ACC112 (cell line): ENCODE measurements around the gene GPC6.
A peak's percentile ranks its signal among the peaks of the same experiment; 100 is the strongest.

Source experiments
- H2AFZ ChIP-seq: fragments of 200-600 bp; sonication (generic); one replicate; pipeline ENCODE4 v1.6.0; 2017; ENCODE audit warnings: antibody characterized with exemption, low read length; ENCODE audit not compliant: unreplicated experiment
- H3K27ac ChIP-seq: fragments of 200-600 bp; sonication (generic); 2 replicates; pipeline ENCODE4 v1.5.1; 2014; ENCODE audit warnings: low read depth, mild to moderate bottlenecking, antibody characterized with exemption, low read length, moderate library complexity
- H3K27me3 ChIP-seq: fragments of 200-600 bp; sonication (generic); 2 replicates; pipeline ENCODE4 v1.6.1; 2014; ENCODE audit warnings: mild to moderate bottlenecking, antibody characterized with exemption, low read length, moderate library complexity, mixed read lengths; ENCODE audit not compliant: insufficient read depth
- H3K36me3 ChIP-seq: fragments of 200-600 bp; sonication (generic); 2 replicates; pipeline ENCODE4 v1.6.1; 2016; ENCODE audit warnings: mild to moderate bottlenecking, antibody characterized with exemption, low read length, moderate library complexity, mixed read lengths; ENCODE audit not compliant: insufficient read depth
- H3K4me1 ChIP-seq: fragments of 200-600 bp; sonication (generic); one replicate; pipeline ENCODE4 v1.6.1; 2016; ENCODE audit warnings: low read length, mixed read lengths; ENCODE audit not compliant: insufficient read depth, unreplicated experiment, control insufficient read depth
- H3K4me3 ChIP-seq: fragments of 200-600 bp; sonication (generic); 2 replicates; pipeline ENCODE4 v1.5.1; 2014; ENCODE audit warnings: mild to moderate bottlenecking, low read depth, low read length
- H3K79me2 ChIP-seq: fragments of 200-600 bp; sonication (generic); one replicate; pipeline ENCODE4 v1.6.0; 2016; ENCODE audit warnings: low read length; ENCODE audit not compliant: control insufficient read depth, unreplicated experiment, insufficient read depth

Gene GPC6

DNA sequence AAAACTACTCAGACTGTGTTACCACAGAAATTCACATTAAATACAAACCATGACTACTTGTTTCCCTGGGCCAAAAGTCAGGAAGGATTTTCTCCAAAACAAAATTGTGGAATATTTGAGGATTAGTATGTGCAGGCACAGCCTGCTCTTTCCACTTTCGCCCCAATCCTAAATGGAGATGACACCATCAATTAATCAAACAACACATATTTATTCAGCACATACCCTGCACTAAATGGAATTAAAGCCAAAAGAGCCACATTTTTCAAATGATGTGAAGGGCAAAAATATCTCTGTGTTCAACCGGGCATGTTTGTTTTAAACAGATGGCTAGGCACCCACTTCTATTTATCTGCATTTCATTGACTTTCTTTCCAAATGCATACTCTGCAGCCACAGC is 729.8 kb downstream of the GPC6 start:
- no peak overlapping the region for H3K4me3 ChIP-seq
- H2AFZ ChIP-seq: no peak overlapping the region
- no peaks in the 10 kb centered on the region for H3K36me3 ChIP-seq
- H3K79me2 ChIP-seq: no peaks in the 10 kb centered on the region
- H3K27me3 ChIP-seq: no peaks in the 10 kb centered on the region
- no peak overlapping the region for H3K27ac ChIP-seq
- no peaks in the 10 kb centered on the region for H3K4me1 ChIP-seq

DNA sequence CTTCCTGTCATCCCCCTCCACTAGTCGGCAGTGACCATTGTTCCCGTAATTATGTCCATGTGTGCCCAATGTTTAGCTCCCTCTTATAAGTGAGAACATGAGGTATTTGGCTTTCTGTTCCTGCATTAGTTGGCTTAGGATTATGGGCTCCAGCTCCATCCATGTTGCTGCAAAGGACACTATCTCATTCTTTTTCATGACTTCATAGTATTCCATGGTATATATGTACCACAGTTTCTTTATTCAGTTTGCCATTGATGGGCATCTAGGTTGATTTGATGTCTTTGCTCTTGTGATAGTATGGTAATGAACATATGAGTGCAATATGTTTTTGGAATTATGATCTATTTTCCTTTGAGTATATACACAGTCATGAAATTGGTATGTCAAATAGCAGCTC is 730.8 kb downstream of the GPC6 start:
- Histone ChIP-seq H3K27ac (no peak overlapping the region), H3K36me3 (no peaks in the 10 kb centered on the region), H3K27me3 (no peaks in the 10 kb centered on the region), H3K4me1 (no peaks in the 10 kb centered on the region), H2AFZ (no peak overlapping the region), H3K79me2 (no peaks in the 10 kb centered on the region), H3K4me3 (no peak overlapping the region)

DNA sequence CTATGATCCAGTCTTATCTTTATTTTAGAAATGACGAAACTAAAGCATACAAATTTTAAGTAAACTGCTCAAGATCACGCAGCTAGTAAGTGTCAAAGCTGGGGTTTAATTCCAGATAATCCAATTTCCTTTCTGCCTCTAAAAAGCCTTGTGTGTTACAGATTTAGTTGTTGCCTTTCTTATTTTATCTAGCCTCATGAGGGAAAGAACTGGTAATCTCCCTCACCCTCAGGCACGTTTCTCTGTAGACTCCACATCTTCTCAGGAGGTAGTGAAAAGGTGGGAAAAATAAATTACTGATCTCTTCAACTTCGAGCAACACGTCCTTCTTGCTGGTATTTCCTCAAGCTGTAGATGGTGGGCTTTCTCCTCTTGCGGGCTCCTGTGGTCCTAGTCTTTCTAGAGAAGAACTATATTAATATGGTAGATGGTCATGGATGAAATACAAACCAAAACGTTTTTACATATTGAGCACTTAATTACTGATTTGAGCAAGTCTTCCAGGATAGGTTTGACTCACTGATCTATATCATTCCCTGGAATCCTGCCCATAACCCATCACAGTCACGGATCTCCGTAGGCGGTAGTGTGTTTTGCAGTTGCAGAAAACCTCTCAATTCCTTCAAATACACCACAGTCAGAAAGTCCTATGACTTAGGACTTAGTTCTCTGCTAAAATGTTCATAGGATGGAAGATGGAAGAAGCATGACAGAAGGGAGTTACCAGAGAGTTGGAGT is 733.4 kb downstream of the GPC6 start:
- no peaks in the 10 kb centered on the region for H3K36me3 ChIP-seq
- no peak overlapping the region for H3K4me3 ChIP-seq
- H3K79me2 ChIP-seq: no peaks in the 10 kb centered on the region
- H3K27ac ChIP-seq: no peak overlapping the region
- peaks cover 19% of the 10 kb centered on the region for H3K4me1 ChIP-seq
- no peaks in the 10 kb centered on the region for H3K27me3 ChIP-seq
- no peak overlapping the region for H2AFZ ChIP-seq

- Histone ChIP-seq H3K4me1 (peaks cover 19% of the 10 kb centered on the region), H2AFZ (no peak overlapping the region), H3K4me3 (peak overlapping the region; percentile 25; the same call in 1 of the 2 replicates), H3K27me3 (no peaks in the 10 kb centered on the region), H3K79me2 (no peaks in the 10 kb centered on the region), H3K27ac (peak overlapping the region; percentile 81), H3K36me3 (no peaks in the 10 kb centered on the region)
These were observed 736.9 kb downstream of the GPC6 start for GRCh38 chr13:93963266-93964145.

DNA sequence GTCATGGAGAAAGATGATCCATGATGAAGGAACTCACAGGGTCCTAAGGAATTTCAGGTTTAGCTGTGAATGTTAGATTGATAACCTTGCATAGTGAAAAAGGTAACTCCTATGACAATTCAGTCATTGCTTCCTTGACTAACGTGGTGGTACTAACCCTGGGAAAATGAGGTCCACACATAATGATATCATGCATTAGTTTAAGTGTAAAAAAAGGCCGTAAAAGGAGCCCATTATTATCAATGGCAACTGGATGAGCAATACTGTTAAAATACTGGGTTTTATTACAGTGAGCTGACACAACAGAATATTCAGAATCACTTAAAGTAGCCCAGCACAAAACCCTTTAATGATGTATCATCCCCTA is 737.5 kb downstream of the GPC6 start:
- no peaks in the 10 kb centered on the region for H3K27me3 ChIP-seq
- H3K27ac ChIP-seq: peak overlapping the region; percentile 81
- peak overlapping the region; percentile 25; the same call in 1 of the 2 replicates for H3K4me3 ChIP-seq
- H3K4me1 ChIP-seq: peaks cover 19% of the 10 kb centered on the region
- no peak overlapping the region for H2AFZ ChIP-seq
- H3K79me2 ChIP-seq: no peaks in the 10 kb centered on the region
- no peaks in the 10 kb centered on the region for H3K36me3 ChIP-seq

- Histone ChIP-seq H3K4me3 (no peak overlapping the region), H3K36me3 (no peaks in the 10 kb centered on the region), H3K4me1 (peaks cover 19% of the 10 kb centered on the region), H3K79me2 (no peaks in the 10 kb centered on the region), H3K27ac (no peak overlapping the region), H2AFZ (no peak overlapping the region), H3K27me3 (no peaks in the 10 kb centered on the region)
These were observed 739.0 kb downstream of the GPC6 start for GRCh38 chr13:93965587-93965986.

DNA sequence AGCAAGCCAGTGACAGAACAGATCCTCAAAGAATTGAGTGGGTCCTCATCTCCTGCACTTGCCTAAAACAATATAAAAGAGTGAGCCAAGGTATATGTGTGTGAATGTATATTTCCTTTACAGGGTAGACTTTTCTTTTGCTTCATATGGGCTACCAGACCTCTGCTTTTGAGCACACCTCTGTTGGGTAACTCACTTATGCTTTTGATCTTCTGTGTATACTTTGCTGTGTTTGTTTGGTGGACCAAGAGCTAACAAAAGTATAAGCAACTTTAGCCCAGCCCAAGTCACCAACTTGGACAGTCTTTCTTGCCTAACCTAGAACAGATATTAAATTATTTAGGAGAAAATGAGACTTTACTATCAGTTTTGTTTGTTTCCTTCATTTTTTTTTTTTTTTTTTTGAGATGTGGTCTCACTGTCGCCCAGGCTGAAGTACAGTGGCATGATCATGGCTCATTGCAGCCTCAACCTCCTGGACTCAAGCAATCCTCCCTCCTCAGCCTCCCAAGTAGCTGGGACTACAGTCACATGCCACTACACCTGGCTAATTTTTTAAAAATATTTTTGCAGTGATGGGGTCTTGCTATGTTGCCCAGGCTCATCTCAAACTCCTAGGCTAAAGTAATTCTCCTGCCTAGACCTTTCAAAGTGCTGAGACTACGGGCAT is 739.8 kb downstream of the GPC6 start:
- no peak overlapping the region for H2AFZ ChIP-seq
- H3K27me3 ChIP-seq: no peaks in the 10 kb centered on the region
- no peak overlapping the region for H3K27ac ChIP-seq
- H3K4me3 ChIP-seq: no peak overlapping the region
- peaks cover 19% of the 10 kb centered on the region for H3K4me1 ChIP-seq
- H3K36me3 ChIP-seq: no peaks in the 10 kb centered on the region
- no peaks in the 10 kb centered on the region for H3K79me2 ChIP-seq

GRCh38 chr13:93967286-93967685 is 740.7 kb downstream of the GPC6 start:
- Histone ChIP-seq H3K79me2 (no peaks in the 10 kb centered on the region), H3K27ac (no peak overlapping the region), H3K4me3 (no peak overlapping the region), H3K4me1 (peaks cover 19% of the 10 kb centered on the region), H3K27me3 (no peaks in the 10 kb centered on the region), H2AFZ (no peak overlapping the region), H3K36me3 (no peaks in the 10 kb centered on the region)

DNA sequence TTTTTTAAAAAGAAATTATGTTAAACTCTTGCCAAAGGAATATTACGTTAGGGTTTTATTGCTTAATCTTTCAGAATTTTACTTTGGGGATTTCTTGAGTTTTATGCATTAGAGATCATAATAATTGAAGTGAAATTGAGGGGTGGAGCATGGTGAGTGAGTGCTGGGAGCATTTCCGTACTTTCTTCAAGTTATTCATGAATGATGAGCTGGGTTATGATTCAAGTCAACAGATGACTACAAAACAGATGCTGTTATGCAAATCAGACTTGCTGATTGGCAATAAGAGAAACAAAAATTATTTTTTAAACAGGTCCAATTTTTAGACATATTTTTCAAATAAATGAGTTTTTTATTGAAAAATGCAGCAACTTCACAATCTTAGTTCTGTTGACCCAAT is 748.6 kb downstream of the GPC6 start:
- Histone ChIP-seq H3K27ac (no peak overlapping the region), H3K4me1 (no peaks in the 10 kb centered on the region), H3K4me3 (no peak overlapping the region), H3K36me3 (no peaks in the 10 kb centered on the region), H2AFZ (no peak overlapping the region), H3K79me2 (no peaks in the 10 kb centered on the region), H3K27me3 (no peaks in the 10 kb centered on the region)

GRCh38 chr13:93976528-93976927 is 749.9 kb downstream of the GPC6 start:
- Histone ChIP-seq H3K36me3 (no peaks in the 10 kb centered on the region), H3K27me3 (no peaks in the 10 kb centered on the region), H3K79me2 (no peaks in the 10 kb centered on the region), H2AFZ (no peak overlapping the region), H3K4me3 (no peak overlapping the region), H3K4me1 (no peaks in the 10 kb centered on the region), H3K27ac (no peak overlapping the region)
